K562 (cell line): ENCODE results near the gene ATAD2B.

Experiments
- CBX2 ChIP-seq: fragments of 200-600 bp; sonication (generic); IDR thresholded peaks from one replicate; pipeline ENCODE4 v1.6.1; 2012; ENCODE audit warnings: mild to moderate bottlenecking, low read length, inconsistent platforms; ENCODE audit not compliant: insufficient read depth, poor library complexity, severe bottlenecking
- DMBX1 ChIP-seq: fragments of 250-450 bp; sonication (Bioruptor Pico); IDR thresholded peaks from 2 replicates; pipeline ENCODE4 v1.8.0; 2022; ENCODE audit warnings: inconsistent platforms, mild to moderate bottlenecking, moderate library complexity, borderline replicate concordance
- MEIS2 ChIP-seq: fragments of 450-650 bp; IDR thresholded peaks from 2 replicates; pipeline ENCODE4 v1.6.1; 2014; ENCODE audit warnings: mild to moderate bottlenecking; ENCODE audit not compliant: partially characterized antibody
- ZKSCAN3 ChIP-seq: fragments of 250-450 bp; sonication (Bioruptor Pico); IDR thresholded peaks from 2 replicates; pipeline ENCODE4 v1.4.0; 2020
- ZNF12 ChIP-seq: sonication (generic); formaldehyde crosslinking; IDR thresholded peaks from 2 replicates; pipeline ENCODE4 v1.4.0; 2020; ENCODE audit warnings: mild to moderate bottlenecking, missing genetic modification reagents
- ZNF431 ChIP-seq: sonication (generic); formaldehyde crosslinking; IDR thresholded peaks from 2 replicates; pipeline ENCODE4 v1.8.0; 2022; ENCODE audit warnings: mild to moderate bottlenecking, missing genetic modification reagents
- TF ChIP-seq, protein P1 (sequence below), 3 experiments: IDR thresholded peaks in 2 of 3; conservative IDR thresholded peaks in 1 of 3; 2 replicates each; pipeline ENCODE4 v1.5.1; 2011 to 2012; ENCODE audit warnings: low read length in 3 of 3, mild to moderate bottlenecking in 3 of 3, control low read depth in 2 of 3, improper control_type of control experiment in 1 of 3, inconsistent platforms in 1 of 3, low read depth in 1 of 3, mixed read lengths in 1 of 3, moderate library complexity in 1 of 3; ENCODE audit not compliant: insufficient read depth in 2 of 3
- TF ChIP-seq, protein P2 (sequence below): sonication (generic); formaldehyde crosslinking; IDR thresholded peaks from 2 replicates; pipeline ENCODE4 v1.8.0; 2022; ENCODE audit warnings: mild to moderate bottlenecking, missing genetic modification reagents
- TF ChIP-seq, protein P3 (sequence below): fragments of 450-650 bp; IDR thresholded peaks from 2 replicates; pipeline ENCODE4 v1.6.1; 2017; ENCODE audit warnings: antibody characterized with exemption, mild to moderate bottlenecking

DNA sequence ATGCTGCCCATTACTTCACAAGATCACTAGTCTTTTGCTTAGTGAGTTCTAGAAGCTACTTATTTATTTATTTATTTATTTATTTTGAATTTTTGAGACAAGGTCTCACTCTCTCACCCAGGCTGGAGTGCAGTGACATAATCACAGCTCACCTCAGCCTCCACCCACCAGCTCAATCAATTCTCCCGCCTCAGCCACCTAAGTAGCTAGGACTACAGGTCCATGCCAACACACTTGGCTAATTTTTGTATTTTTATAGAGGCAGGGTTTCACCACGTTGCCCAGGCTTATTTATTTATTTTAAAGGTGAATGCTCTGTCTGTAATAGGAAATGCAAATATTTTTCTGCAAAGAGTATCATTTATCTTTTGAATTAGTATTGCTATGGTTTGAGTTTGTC, 67.7 kb downstream of the ATAD2B start:
- no peak for TF ChIP-seq DMBX1 (CRISPR knock-in tag)
- TF ChIP-seq ZKSCAN3: no peak
- no peak for TF ChIP-seq ZNF431 (CRISPR knock-in tag)
- TF ChIP-seq, protein P1, sequence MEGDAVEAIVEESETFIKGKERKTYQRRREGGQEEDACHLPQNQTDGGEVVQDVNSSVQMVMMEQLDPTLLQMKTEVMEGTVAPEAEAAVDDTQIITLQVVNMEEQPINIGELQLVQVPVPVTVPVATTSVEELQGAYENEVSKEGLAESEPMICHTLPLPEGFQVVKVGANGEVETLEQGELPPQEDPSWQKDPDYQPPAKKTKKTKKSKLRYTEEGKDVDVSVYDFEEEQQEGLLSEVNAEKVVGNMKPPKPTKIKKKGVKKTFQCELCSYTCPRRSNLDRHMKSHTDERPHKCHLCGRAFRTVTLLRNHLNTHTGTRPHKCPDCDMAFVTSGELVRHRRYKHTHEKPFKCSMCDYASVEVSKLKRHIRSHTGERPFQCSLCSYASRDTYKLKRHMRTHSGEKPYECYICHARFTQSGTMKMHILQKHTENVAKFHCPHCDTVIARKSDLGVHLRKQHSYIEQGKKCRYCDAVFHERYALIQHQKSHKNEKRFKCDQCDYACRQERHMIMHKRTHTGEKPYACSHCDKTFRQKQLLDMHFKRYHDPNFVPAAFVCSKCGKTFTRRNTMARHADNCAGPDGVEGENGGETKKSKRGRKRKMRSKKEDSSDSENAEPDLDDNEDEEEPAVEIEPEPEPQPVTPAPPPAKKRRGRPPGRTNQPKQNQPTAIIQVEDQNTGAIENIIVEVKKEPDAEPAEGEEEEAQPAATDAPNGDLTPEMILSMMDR (IDR thresholded peaks at IDR 0.05 in 2 of 3, conservative IDR thresholded peaks at IDR 0.05 in 1 of 3; ENCODE audit: insufficient read depth in 2 of 3, low read depth in 1 of 3, low read length in 3 of 3): no peak
- no peak for TF ChIP-seq ZNF12
- no peak for TF ChIP-seq CBX2
- TF ChIP-seq MEIS2: no peak
- TF ChIP-seq, protein P2, sequence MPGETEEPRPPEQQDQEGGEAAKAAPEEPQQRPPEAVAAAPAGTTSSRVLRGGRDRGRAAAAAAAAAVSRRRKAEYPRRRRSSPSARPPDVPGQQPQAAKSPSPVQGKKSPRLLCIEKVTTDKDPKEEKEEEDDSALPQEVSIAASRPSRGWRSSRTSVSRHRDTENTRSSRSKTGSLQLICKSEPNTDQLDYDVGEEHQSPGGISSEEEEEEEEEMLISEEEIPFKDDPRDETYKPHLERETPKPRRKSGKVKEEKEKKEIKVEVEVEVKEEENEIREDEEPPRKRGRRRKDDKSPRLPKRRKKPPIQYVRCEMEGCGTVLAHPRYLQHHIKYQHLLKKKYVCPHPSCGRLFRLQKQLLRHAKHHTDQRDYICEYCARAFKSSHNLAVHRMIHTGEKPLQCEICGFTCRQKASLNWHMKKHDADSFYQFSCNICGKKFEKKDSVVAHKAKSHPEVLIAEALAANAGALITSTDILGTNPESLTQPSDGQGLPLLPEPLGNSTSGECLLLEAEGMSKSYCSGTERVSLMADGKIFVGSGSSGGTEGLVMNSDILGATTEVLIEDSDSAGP (CRISPR knock-in tag): no peak
- TF ChIP-seq, protein P3, sequence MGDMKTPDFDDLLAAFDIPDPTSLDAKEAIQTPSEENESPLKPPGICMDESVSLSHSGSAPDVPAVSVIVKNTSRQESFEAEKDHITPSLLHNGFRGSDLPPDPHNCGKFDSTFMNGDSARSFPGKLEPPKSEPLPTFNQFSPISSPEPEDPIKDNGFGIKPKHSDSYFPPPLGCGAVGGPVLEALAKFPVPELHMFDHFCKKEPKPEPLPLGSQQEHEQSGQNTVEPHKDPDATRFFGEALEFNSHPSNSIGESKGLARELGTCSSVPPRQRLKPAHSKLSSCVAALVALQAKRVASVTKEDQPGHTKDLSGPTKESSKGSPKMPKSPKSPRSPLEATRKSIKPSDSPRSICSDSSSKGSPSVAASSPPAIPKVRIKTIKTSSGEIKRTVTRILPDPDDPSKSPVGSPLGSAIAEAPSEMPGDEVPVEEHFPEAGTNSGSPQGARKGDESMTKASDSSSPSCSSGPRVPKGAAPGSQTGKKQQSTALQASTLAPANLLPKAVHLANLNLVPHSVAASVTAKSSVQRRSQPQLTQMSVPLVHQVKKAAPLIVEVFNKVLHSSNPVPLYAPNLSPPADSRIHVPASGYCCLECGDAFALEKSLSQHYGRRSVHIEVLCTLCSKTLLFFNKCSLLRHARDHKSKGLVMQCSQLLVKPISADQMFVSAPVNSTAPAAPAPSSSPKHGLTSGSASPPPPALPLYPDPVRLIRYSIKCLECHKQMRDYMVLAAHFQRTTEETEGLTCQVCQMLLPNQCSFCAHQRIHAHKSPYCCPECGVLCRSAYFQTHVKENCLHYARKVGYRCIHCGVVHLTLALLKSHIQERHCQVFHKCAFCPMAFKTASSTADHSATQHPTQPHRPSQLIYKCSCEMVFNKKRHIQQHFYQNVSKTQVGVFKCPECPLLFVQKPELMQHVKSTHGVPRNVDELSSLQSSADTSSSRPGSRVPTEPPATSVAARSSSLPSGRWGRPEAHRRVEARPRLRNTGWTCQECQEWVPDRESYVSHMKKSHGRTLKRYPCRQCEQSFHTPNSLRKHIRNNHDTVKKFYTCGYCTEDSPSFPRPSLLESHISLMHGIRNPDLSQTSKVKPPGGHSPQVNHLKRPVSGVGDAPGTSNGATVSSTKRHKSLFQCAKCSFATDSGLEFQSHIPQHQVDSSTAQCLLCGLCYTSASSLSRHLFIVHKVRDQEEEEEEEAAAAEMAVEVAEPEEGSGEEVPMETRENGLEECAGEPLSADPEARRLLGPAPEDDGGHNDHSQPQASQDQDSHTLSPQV: no peak
